Activated CD4-positive, alpha-beta T cell treated with anti-CD3 and anti-CD28 coated beads for 36 hours (primary cell): Measurements from ENCODE around the gene NLGN1. TPM values are rescaled to one million over a fixed set of nuclear protein-coding genes. Genes with fewer than 3 reads are reported as not detected.
A peak's percentile ranks its signal among the peaks of the same experiment; 100 is the strongest.
"Not testable (repeated sequence)": the region's sequence is repeated elsewhere in the genome, so short reads cannot be mapped to it uniquely, and the experiment has no call there.

Experiments
- ATAC-seq: fragments of 200-7000 bp; cut with Tn5 transposase; one replicate; pipeline ENCODE4 v1.10.0; 2021; ENCODE audit warnings: mild to moderate bottlenecking, moderate library complexity
- CTCF ChIA-PET: fragments of 350-600 bp; sonication (Branson Sonifier 250); formaldehyde crosslinking; loops from one replicate; lab custom pipeline; 2021; ENCODE audit warnings: antibody characterized with exemption; lab: Charles Lee
- POLR2A ChIA-PET: fragments of 350-600 bp; sonication (Branson Sonifier 250); formaldehyde crosslinking; loops from one replicate; lab custom pipeline; 2021; ENCODE audit warnings: antibody characterized with exemption, inconsistent platforms; lab: Charles Lee
- DNase-seq: peaks from one replicate; pipeline ENCODE4 v3.0.0-alpha.2; 2020
- H3K27ac Mint-ChIP-seq: one replicate; pipeline ENCODE4 v1.8.0; 2021; ENCODE audit warnings: mixed read lengths
- H3K27me3 Mint-ChIP-seq: one replicate; pipeline ENCODE4 v1.8.0; 2021; ENCODE audit warnings: mixed read lengths
- H3K36me3 Mint-ChIP-seq: one replicate; pipeline ENCODE4 v1.8.0; 2021; ENCODE audit warnings: low read depth, mixed read lengths
- H3K4me1 Mint-ChIP-seq: one replicate; pipeline ENCODE4 v1.8.0; 2021; ENCODE audit warnings: mixed read lengths
- H3K4me3 Mint-ChIP-seq: one replicate; pipeline ENCODE4 v1.8.0; 2021; ENCODE audit warnings: mild to moderate bottlenecking, moderate library complexity, mixed read lengths
- H3K9me3 Mint-ChIP-seq: one replicate; pipeline ENCODE4 v1.8.0; 2021; ENCODE audit warnings: low read depth, mixed read lengths
- intact Hi-C, 2 experiments: fragments of 100-400 bp; cut with DNase I in 1 of 2; cut with micrococcal nuclease in 1 of 2; formaldehyde crosslinking; loops; one replicate each; pipeline versions ENCODE4 v1.14.2 to v1.15.1; 2022 to 2024; cut with DNase I, micrococcal nuclease
- total RNA-seq, 2 experiments: library from RNA; stranded (reverse); gene quantifications; one replicate each; pipeline ENCODE4 v1.2.3, GENCODE V29; 2021

Gene NLGN1
- total RNA-seq, 2 experiments from 2014 or later = not detected

DNA sequence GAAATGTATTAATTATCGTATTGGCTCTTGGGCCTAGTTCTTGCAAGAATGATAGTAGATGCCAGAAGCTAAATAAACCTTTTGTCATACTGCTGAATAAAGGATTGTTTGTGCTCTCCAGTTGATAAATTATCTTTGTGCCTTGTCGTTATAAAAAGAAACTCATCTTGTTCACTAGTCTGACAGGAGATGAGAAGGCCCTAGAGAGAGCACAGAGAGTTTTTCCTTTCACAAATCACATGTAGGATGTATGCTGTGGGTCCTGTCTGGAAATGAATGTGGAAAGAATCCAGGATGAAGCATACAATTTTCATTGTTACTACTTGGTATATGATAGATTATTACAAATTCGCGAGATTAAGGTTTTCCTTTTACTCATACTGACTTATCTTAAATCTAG lies 113.0 kb downstream of the NLGN1 start:
- H3K27ac Mint-ChIP-seq = no peak overlapping the region
- DNase-seq (no peak), ATAC-seq (no peak)
- no peak overlapping the region for H3K4me3 Mint-ChIP-seq
- intact Hi-C loops = no loop called here
- H3K36me3 Mint-ChIP-seq = no peaks in the 10 kb centered on the region
- no peaks in the 10 kb centered on the region for H3K27me3 Mint-ChIP-seq
- H3K4me1 Mint-ChIP-seq = no peaks in the 10 kb centered on the region
- POLR2A ChIA-PET = no interaction called here
- no peaks in the 10 kb centered on the region for H3K9me3 Mint-ChIP-seq
- CTCF ChIA-PET = interaction anchor here (0.6 kb wide), 1 partner anchor 484 kb away, joined by 3 read pairs; no protein-coding TSS in a partner anchor

- peak; percentile 81 for ATAC-seq
- no peak overlapping the region for H3K4me3 Mint-ChIP-seq
- no peaks in the 10 kb centered on the region for H3K36me3 Mint-ChIP-seq
- intact Hi-C loops = no loop called here
- no peaks in the 10 kb centered on the region for H3K4me1 Mint-ChIP-seq
- no peaks in the 10 kb centered on the region for H3K27me3 Mint-ChIP-seq
- DNase-seq = no peak
- CTCF ChIA-PET = no interaction called here
- H3K9me3 Mint-ChIP-seq = no peaks in the 10 kb centered on the region
- H3K27ac Mint-ChIP-seq = no peak overlapping the region
- POLR2A ChIA-PET = interaction anchor here (0.6 kb wide), 1 partner anchor 1712 kb away, joined by 3 read pairs; no protein-coding TSS in a partner anchor
Measured at GRCh38 chr3:173513123-173513522, 115.6 kb downstream of the NLGN1 start.

DNA sequence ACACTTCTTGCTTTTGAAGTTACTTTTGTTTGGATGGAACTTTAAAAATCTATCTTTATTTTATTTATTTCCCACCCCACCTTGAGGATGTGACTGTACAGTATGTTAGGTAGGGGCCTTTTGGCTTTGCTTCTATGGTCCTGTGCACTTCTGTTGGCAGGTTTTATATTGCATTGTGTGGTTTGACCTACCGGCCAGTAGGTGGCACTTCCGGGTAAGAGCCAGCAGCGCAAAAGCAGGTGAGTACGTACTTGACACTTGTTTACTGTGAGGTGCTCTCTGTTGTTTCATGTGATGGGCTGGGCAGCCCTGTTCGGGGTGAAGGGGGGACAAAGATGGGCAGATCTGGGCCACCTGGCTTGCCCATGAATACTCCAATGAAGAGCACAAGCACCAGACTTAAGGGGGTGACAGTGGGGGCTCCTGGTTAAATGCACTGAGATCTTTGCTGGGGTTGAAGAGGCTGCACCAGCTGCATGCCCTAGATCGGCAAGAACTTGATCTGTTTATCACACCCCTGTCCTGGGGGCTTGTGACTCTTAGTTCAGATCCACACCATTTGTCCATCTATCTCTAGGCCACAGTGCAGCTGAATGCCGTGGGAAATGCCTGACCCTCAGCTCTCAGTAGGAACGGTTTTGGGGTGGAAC lies 131.6 kb downstream of the NLGN1 start:
- ATAC-seq (peak; percentile 36), DNase-seq (peak; percentile 15)
- H3K27ac Mint-ChIP-seq = no peak overlapping the region
- POLR2A ChIA-PET = no interaction called here
- intact Hi-C loops = no loop called here
- no peaks in the 10 kb centered on the region for H3K27me3 Mint-ChIP-seq
- no peak overlapping the region for H3K4me3 Mint-ChIP-seq
- CTCF ChIA-PET = no interaction called here
- H3K4me1 Mint-ChIP-seq = no peaks in the 10 kb centered on the region
- H3K9me3 Mint-ChIP-seq = peaks cover 31% of the 10 kb centered on the region
- H3K36me3 Mint-ChIP-seq = no peaks in the 10 kb centered on the region

GRCh38 chr3:173531602-173532001 lies 134.1 kb downstream of the NLGN1 start:
- no peaks in the 10 kb centered on the region for H3K4me1 Mint-ChIP-seq
- H3K9me3 Mint-ChIP-seq = peaks cover 18% of the 10 kb centered on the region
- ATAC-seq = no peak
- intact Hi-C loops = no loop called here
- POLR2A ChIA-PET = no interaction called here
- H3K27ac Mint-ChIP-seq = no peak overlapping the region
- no peak for DNase-seq
- no peak overlapping the region for H3K4me3 Mint-ChIP-seq
- no peaks in the 10 kb centered on the region for H3K27me3 Mint-ChIP-seq
- CTCF ChIA-PET = interaction anchor here (0.6 to 1.0 kb wide), 2 partner anchors 10 to 102 kb away, joined by 3 to 4 read pairs; no protein-coding TSS in a partner anchor
- H3K36me3 Mint-ChIP-seq = no peaks in the 10 kb centered on the region

- H3K4me3 Mint-ChIP-seq = no peak overlapping the region
- intact Hi-C loops = no loop called here
- no peaks in the 10 kb centered on the region for H3K27me3 Mint-ChIP-seq
- no peak for ATAC-seq
- no peaks in the 10 kb centered on the region for H3K4me1 Mint-ChIP-seq
- H3K27ac Mint-ChIP-seq = no peak overlapping the region
- no peaks in the 10 kb centered on the region for H3K36me3 Mint-ChIP-seq
- POLR2A ChIA-PET = no interaction called here
- CTCF ChIA-PET = no interaction called here
- H3K9me3 Mint-ChIP-seq = no peaks in the 10 kb centered on the region
- DNase-seq = no peak
Measured at GRCh38 chr3:173538410-173538809, 140.9 kb downstream of the NLGN1 start.

DNA sequence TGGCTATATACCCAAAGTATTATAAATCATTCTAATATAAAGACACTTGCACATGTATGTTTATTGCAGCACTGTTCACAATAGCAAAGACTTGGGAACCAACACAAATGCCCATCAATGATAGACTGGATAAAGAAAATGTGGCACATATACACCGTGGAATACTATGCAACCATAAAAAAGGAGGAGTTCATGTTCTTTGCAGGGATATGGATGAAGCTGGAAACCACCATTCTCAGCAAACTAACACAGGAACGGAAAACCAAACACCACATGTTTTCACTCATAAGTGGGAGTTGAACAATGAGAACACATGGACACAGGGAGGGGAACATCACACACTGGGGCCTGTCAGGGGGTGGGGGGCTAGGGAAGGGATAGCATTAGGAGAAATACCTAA lies 148.0 kb downstream of the NLGN1 start:
- intact Hi-C loops, H3K4me3 Mint-ChIP-seq: not testable (repeated sequence)

DNA sequence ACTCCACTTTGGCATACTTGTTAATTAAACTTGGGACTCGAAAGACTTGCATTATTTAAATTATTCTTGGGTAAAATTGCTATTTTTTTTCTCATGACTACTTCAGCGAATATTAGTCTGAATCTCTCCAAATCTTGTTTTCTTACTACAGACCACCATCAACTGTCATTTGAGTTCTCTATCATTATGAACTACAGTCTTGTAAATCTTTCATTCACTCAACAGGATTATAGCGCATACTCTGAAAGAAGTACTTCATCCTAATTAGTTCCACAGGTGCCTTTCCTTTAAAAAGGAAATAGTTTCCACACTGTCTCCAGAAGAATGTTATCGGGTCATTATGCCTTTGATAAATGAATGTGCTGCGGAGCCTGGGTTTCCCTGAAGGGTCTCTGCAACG lies 149.5 kb downstream of the NLGN1 start:
- intact Hi-C loops = no loop called here
- Mint-ChIP-seq H3K9me3 (no peaks in the 10 kb centered on the region), H3K27ac (no peak overlapping the region), H3K36me3 (no peaks in the 10 kb centered on the region), H3K4me3 (no peak overlapping the region), H3K4me1 (no peaks in the 10 kb centered on the region), H3K27me3 (no peaks in the 10 kb centered on the region)
- no peak for DNase-seq
- POLR2A ChIA-PET = no interaction called here
- CTCF ChIA-PET = no interaction called here
- ATAC-seq = no peak

More for the DNA sequence above, 148.0 kb downstream of the NLGN1 start:
- H3K27ac Mint-ChIP-seq, CTCF ChIA-PET, H3K27me3 Mint-ChIP-seq, H3K36me3 Mint-ChIP-seq, DNase-seq, H3K4me1 Mint-ChIP-seq, POLR2A ChIA-PET, ATAC-seq, H3K9me3 Mint-ChIP-seq: not testable (repeated sequence)

DNA sequence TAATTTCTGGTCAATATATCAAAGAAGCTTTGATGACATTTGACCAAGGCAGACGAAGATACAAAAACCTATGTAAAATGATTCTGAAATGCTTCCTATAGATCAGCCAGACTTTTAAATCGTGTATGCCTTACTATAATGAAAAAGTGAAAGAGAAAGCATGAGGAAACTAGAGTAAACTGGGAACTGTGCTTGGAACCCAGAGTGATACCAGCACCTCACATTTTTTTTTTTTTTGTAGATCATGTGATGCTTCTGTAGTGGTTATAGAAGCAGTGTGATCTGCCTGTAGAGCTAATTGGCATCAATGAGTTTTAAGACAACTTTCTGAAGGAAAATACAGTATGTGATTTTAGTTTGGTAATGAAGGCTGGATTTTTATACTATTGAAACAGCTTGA lies 150.7 kb downstream of the NLGN1 start:
- H3K9me3 Mint-ChIP-seq = no peaks in the 10 kb centered on the region
- ATAC-seq (no peak), DNase-seq (no peak)
- intact Hi-C loops = no loop called here
- no peak overlapping the region for H3K27ac Mint-ChIP-seq
- no peaks in the 10 kb centered on the region for H3K27me3 Mint-ChIP-seq
- H3K4me3 Mint-ChIP-seq = no peak overlapping the region
- no peaks in the 10 kb centered on the region for H3K36me3 Mint-ChIP-seq
- no peaks in the 10 kb centered on the region for H3K4me1 Mint-ChIP-seq
- POLR2A ChIA-PET = no interaction called here
- CTCF ChIA-PET = interaction anchor here (0.6 kb wide), 1 partner anchor 1556 kb away, joined by 4 read pairs; no protein-coding TSS in a partner anchor

GRCh38 chr3:173552526-173552925 lies 155.0 kb downstream of the NLGN1 start:
- Mint-ChIP-seq H3K4me3 (no peak overlapping the region), H3K27ac (no peak overlapping the region), H3K36me3 (no peaks in the 10 kb centered on the region), H3K9me3 (no peaks in the 10 kb centered on the region), H3K4me1 (no peaks in the 10 kb centered on the region), H3K27me3 (no peaks in the 10 kb centered on the region)
- no peak for DNase-seq
- ATAC-seq = no peak
- ChIA-PET POLR2A (no interaction called here), CTCF (interaction anchor here (1.1 kb wide), 1 partner anchor 610 kb away, joined by 4 read pairs; no protein-coding TSS in a partner anchor)
- intact Hi-C loops = no loop called here

DNA sequence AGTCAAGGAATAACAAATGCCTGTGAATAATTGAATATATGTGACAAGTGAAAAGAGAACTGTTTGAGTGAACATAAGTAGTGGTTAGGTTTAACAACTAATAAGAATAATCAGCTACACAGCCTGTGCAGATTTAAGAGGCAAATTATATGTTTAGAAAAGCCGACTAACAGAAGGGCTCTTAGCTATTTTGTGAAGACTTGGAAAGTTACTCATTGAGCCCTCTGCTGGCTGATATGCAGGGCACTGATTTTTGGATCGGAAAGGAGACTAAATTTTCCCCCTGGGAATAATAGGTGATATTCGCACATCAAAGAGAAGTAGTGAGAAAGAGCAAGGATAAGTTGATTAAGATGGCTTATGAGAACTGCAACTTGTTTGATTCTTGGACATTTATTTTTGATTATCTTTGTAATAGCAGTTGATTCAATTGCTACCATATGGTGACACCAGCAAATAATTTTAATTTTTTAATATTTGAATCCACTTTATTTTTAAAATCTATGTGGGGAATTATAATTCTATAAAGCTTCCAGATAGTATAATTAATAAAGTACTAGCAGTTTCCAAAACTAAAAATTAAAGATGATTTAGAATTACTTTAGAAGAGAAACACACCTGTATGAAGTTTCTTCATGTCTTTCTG lies 156.2 kb downstream of the NLGN1 start:
- H3K4me3 Mint-ChIP-seq = no peak overlapping the region
- H3K27me3 Mint-ChIP-seq = no peaks in the 10 kb centered on the region
- ChIA-PET POLR2A (no interaction called here), CTCF (interaction anchor here (1.0 kb wide), 1 partner anchor 13 kb away, joined by 3 read pairs; no protein-coding TSS in a partner anchor)
- no peaks in the 10 kb centered on the region for H3K36me3 Mint-ChIP-seq
- ATAC-seq (no peak), DNase-seq (no peak)
- no peaks in the 10 kb centered on the region for H3K4me1 Mint-ChIP-seq
- no peak overlapping the region for H3K27ac Mint-ChIP-seq
- intact Hi-C loops = no loop called here
- no peaks in the 10 kb centered on the region for H3K9me3 Mint-ChIP-seq

DNA sequence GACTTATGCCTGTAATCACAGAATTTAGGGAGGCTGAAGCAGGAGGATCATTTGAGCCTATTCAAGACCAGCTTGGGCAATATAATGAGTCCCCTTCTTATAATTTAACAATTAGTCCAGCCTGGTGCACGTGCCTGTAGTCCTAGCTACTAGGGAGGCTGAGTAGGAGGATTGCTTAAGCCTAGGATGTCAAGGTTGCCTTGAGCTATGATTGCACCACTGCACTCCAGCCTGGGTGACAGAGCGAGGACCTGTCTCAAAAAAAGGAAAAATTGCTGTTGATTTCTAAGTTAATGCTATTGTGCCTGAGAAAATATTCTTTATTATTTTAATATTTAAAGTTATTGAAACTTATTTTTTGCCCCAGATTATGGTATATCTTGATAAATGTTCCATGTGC lies 159.0 kb downstream of the NLGN1 start:
- DNase-seq = no peak
- intact Hi-C loops = no loop called here

DNA sequence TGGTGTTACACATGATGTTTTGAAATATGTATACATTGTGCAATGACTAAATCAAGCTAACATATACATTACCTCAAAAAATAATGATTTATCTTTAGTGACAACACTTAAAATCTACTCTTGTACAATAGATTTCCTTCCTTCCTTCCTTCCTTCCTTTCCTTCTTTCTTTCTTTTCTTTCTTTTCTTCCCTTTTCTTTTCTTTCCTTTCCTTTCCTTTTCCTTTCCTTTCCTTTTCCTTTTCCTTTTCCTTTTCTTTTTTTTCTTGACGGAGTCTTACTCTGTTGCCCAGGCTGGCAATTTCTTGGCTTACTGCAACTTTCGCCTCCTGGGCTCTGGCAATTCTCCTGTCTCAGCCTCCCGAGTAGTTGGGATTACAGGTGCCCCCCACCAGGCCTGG lies 170.5 kb downstream of the NLGN1 start:
- ChIA-PET POLR2A (no interaction called here), CTCF (no interaction called here)
- Mint-ChIP-seq H3K27ac (no peak overlapping the region), H3K27me3 (no peaks in the 10 kb centered on the region), H3K9me3 (peaks cover 2% of the 10 kb centered on the region), H3K36me3 (no peaks in the 10 kb centered on the region), H3K4me3 (no peak overlapping the region), H3K4me1 (no peaks in the 10 kb centered on the region)
- intact Hi-C loops = no loop called here
- no peak for ATAC-seq
- no peak for DNase-seq

More for the DNA sequence above, 159.0 kb downstream of the NLGN1 start:
- H3K27me3 Mint-ChIP-seq = no peaks in the 10 kb centered on the region
- ChIA-PET CTCF (no interaction called here), POLR2A (no interaction called here)
- H3K9me3 Mint-ChIP-seq = no peaks in the 10 kb centered on the region
- H3K36me3 Mint-ChIP-seq = no peaks in the 10 kb centered on the region
- H3K27ac Mint-ChIP-seq = no peak overlapping the region
- no peak overlapping the region for H3K4me3 Mint-ChIP-seq
- ATAC-seq = no peak
- H3K4me1 Mint-ChIP-seq = no peaks in the 10 kb centered on the region
